ENCODE measurements around the gene UST.

- TF ChIP-seq CTCF (conservative IDR thresholded peaks at IDR 0.05; ENCODE audit: low read length) (no peak), EZH2phosphoT487 (IDR thresholded peaks at IDR 0.05; ENCODE audit: borderline replicate concordance) (no peak)
Measured at GRCh38 chr6:148964467-148964866, 217.6 kb downstream of the UST start.

Data from Loucy (cell line).